Type B pancreatic cell (in vitro differentiated cells): ENCODE measurements around the gene ATG12. TPM values are rescaled to one million over a fixed set of nuclear protein-coding genes. Genes with fewer than 3 reads are reported as not detected.
A peak's percentile ranks its signal among the peaks of the same experiment; 100 is the strongest.
"Not testable (repeated sequence)": the region's sequence is repeated elsewhere in the genome, so short reads cannot be mapped to it uniquely, and the experiment has no call there.

Source experiments
- DNase-seq: peaks from one replicate; pipeline ENCODE4 v3.0.0; 2021; ENCODE audit warnings: mixed read lengths; ENCODE audit not compliant: unreplicated experiment; ENCODE audit errors: extremely low spot score
- H3K27ac Mint-ChIP-seq: 2 replicates; pipeline ENCODE4 v1.8.0; 2021; ENCODE audit warnings: mild to moderate bottlenecking, mixed read lengths
- H3K27me3 Mint-ChIP-seq: 2 replicates; pipeline ENCODE4 v1.8.0; 2021; ENCODE audit warnings: mixed read lengths
- H3K36me3 Mint-ChIP-seq: 2 replicates; pipeline ENCODE4 v1.8.0; 2021; ENCODE audit warnings: mixed read lengths
- H3K4me1 Mint-ChIP-seq: one replicate; pipeline ENCODE4 v1.8.0; 2021; ENCODE audit warnings: mixed read lengths; ENCODE audit not compliant: unreplicated experiment
- H3K4me3 Mint-ChIP-seq: 2 replicates; pipeline ENCODE4 v1.8.0; 2021; ENCODE audit warnings: mild to moderate bottlenecking, mixed read lengths
- H3K9me3 Mint-ChIP-seq: 2 replicates; pipeline ENCODE4 v1.8.0; 2021; ENCODE audit warnings: mixed read lengths
- total RNA-seq: library from RNA; stranded (reverse); gene quantifications from 2 replicates; pipeline ENCODE4 v1.2.1, GENCODE V29; 2021; ENCODE audit warnings: low replicate concordance
- TF ChIP-seq, protein P1 (sequence below): fragments of 200-600 bp; sonication (generic); conservative IDR thresholded peaks from 2 replicates; pipeline ENCODE4 v1.5.0; 2021; ENCODE audit warnings: antibody characterized with exemption, mild to moderate bottlenecking

Gene ATG12
- total RNA-seq, 1 donor from 2014 or later, result 45.9 TPM

DNA sequence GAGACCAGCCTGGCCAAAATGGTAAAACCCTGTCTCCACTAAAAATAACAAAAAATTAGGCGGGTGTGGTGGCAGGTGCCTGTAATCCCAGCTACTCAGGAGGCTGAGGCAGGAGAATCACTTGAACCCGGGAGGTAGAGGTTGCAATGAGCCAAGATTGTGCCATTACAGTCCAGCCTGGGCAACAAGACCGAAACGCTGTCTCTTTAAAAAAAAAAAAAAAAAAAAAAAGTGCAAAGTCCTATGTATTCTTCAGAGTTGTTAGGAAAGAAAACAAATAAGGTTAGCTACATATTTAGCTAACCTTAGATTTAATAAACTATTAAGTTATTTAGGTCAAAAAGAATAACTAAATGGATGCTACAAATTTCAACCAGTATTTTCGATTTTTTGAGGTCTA is 11.5 kb downstream of the ATG12 start:
- no peak for DNase-seq
- Mint-ChIP-seq H3K36me3 (peaks cover 24% of the 10 kb centered on the region), H3K4me3 (no peak overlapping the region), H3K27ac (no peak overlapping the region), H3K27me3 (no peaks in the 10 kb centered on the region), H3K4me1 (peaks cover 4% of the 10 kb centered on the region), H3K9me3 (peaks cover 7% of the 10 kb centered on the region)
- TF ChIP-seq, protein P1, sequence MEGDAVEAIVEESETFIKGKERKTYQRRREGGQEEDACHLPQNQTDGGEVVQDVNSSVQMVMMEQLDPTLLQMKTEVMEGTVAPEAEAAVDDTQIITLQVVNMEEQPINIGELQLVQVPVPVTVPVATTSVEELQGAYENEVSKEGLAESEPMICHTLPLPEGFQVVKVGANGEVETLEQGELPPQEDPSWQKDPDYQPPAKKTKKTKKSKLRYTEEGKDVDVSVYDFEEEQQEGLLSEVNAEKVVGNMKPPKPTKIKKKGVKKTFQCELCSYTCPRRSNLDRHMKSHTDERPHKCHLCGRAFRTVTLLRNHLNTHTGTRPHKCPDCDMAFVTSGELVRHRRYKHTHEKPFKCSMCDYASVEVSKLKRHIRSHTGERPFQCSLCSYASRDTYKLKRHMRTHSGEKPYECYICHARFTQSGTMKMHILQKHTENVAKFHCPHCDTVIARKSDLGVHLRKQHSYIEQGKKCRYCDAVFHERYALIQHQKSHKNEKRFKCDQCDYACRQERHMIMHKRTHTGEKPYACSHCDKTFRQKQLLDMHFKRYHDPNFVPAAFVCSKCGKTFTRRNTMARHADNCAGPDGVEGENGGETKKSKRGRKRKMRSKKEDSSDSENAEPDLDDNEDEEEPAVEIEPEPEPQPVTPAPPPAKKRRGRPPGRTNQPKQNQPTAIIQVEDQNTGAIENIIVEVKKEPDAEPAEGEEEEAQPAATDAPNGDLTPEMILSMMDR, result no peak

DNA sequence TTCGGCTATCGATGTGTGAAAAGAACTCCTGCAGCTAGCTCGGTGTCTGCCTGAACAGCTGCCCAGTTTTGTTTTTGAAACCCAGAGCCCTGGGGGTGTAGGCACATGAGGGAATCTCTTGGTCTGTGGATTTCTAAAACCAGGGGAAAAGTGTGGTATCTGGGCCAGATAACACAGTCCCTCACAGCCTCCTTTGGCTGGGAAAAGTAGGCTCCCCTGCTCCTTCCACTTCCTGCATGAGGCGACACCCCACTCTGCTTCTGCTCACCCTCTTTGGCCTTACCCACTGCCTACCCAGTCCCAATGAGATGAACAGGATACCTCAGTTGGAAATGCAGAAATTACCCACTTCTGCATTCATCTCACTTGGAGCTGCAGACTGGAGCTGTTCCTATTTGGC is 15.4 kb downstream of the ATG12 start:
- Mint-ChIP-seq H3K27ac (no peak overlapping the region), H3K4me3 (no peak overlapping the region), H3K27me3 (no peaks in the 10 kb centered on the region), H3K36me3 (peaks cover 15% of the 10 kb centered on the region), H3K4me1 (peaks cover under 1% of the 10 kb centered on the region), H3K9me3 (peaks cover 7% of the 10 kb centered on the region)
- TF ChIP-seq, protein P1, result no peak
- no peak for DNase-seq

DNA sequence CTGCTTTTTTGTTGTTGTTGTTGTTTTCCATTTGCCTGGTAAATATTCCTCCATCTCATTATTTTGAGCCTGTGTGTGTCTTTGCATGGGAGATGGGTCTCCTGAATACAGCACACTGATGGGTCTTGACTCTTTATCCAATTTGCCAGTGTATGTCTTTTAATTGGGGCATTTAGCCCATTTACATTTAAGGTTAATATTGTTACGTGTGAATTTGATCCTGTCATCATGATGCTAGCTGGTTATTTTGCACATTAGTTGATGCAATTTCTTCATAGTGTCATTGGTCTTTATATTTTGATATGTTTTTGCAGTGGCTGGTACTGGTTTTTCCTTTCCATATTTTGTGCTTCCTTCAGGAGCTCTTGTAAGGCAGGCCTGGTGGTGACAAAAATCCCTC is 16.4 kb downstream of the ATG12 start:
- H3K9me3 Mint-ChIP-seq, H3K27me3 Mint-ChIP-seq, DNase-seq, H3K27ac Mint-ChIP-seq, H3K4me3 Mint-ChIP-seq, H3K4me1 Mint-ChIP-seq: not testable (repeated sequence)
- peaks cover 14% of the 10 kb centered on the region for H3K36me3 Mint-ChIP-seq

DNA sequence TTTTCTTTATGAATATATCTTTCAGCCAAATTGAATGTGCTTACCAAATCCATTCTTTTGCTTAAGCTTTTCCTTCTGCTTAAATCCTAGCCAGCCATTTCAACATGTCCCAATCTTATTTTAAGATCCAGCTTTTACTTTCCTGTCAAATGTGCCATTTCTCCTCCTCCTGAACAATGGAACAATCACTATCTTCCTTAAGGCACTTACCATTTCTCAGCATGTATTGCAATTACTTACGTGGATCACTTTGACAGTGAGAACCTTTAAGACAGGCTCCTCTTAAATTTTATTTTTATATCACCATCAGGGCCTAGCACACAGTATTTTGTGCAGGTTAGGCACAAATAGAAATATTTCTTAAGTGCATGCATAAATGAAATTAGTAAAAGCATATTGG is 20.5 kb downstream of the ATG12 start:
- H3K9me3 Mint-ChIP-seq, result no peaks in the 10 kb centered on the region
- no peak for DNase-seq
- TF ChIP-seq, protein P1, result no peak
- peaks cover 18% of the 10 kb centered on the region for H3K27me3 Mint-ChIP-seq
- H3K36me3 Mint-ChIP-seq, result no peaks in the 10 kb centered on the region
- H3K4me3 Mint-ChIP-seq, result no peak overlapping the region
- no peak overlapping the region for H3K27ac Mint-ChIP-seq
- no peaks in the 10 kb centered on the region for H3K4me1 Mint-ChIP-seq

DNA sequence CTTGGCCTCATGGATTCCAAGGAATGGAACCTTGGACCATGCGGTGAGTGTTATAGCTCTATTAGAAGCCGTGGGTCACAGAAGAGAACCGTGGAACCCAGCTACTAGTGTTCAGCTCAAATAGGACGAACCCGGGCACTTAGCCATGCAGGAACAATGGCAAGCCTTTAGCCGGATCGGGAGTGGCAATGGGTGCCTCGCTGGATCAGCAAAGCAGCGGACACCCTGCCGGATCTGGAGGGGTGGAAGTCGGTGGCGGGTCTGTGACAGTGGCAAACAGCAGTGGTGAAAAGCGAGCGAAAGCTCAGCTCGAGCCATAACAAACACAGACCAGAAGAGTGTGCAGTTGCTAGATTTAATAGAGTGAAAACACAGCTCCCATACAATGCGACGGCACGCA is 22.5 kb downstream of the ATG12 start:
- no peak overlapping the region for H3K27ac Mint-ChIP-seq
- peaks cover 37% of the 10 kb centered on the region for H3K27me3 Mint-ChIP-seq
- no peaks in the 10 kb centered on the region for H3K9me3 Mint-ChIP-seq
- peaks cover 18% of the 10 kb centered on the region for H3K4me1 Mint-ChIP-seq
- no peak overlapping the region for H3K4me3 Mint-ChIP-seq
- peaks cover 9% of the 10 kb centered on the region for H3K36me3 Mint-ChIP-seq
- TF ChIP-seq, protein P1, result no peak
- DNase-seq, result no peak

DNA sequence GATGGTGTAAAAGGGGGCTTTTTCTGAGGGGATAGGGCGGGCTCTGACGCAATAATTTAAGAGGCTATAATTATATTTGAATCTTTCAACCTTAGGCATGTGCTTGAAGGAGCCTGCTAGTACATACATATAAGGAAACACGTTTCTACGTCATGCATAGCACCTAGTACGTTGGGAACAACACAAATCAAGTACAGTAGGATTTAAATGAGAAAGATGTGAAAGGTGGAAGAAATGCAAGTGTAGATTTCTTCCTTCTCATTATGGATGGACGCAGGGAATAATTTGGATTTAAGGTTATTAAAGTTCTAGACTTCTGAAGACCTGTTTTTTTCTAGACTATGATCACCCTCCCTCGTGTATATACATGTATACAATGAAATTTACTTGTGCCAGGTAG is 24.0 kb downstream of the ATG12 start:
- DNase-seq, result no peak
- TF ChIP-seq, protein P1, result no peak
- Mint-ChIP-seq H3K27ac (no peak overlapping the region), H3K36me3 (peaks cover 15% of the 10 kb centered on the region), H3K4me1 (peaks cover 19% of the 10 kb centered on the region), H3K9me3 (no peaks in the 10 kb centered on the region), H3K27me3 (peaks cover 41% of the 10 kb centered on the region), H3K4me3 (peak overlapping the region; percentile 66)
